Activated CD8-positive, alpha-beta memory T cell treated with anti-CD3 and anti-CD28 coated beads for 1 hour (primary cell): ENCODE data around the gene FNDC11.
"Not testable (repeated sequence)": the region's sequence is repeated elsewhere in the genome, so short reads cannot be mapped to it uniquely, and the experiment has no call there.

Experiments used
- DNase-seq, 2 donors: peaks; one replicate each; pipeline ENCODE4 v3.0.0-alpha.2; 2020; ENCODE audit warnings: low read depth in 1 of 2; ENCODE audit errors: extremely low read depth in 1 of 2

Gene FNDC11

GRCh38 chr20:63595416-63596127 is 41.6 kb downstream of the FNDC11 start:
- DNase-seq, result no peak

- no peak for DNase-seq
These were observed 42.5 kb downstream of the FNDC11 start for GRCh38 chr20:63596423-63596822.

GRCh38 chr20:63597651-63598478 is 43.9 kb downstream of the FNDC11 start:
- no peak for DNase-seq

DNA sequence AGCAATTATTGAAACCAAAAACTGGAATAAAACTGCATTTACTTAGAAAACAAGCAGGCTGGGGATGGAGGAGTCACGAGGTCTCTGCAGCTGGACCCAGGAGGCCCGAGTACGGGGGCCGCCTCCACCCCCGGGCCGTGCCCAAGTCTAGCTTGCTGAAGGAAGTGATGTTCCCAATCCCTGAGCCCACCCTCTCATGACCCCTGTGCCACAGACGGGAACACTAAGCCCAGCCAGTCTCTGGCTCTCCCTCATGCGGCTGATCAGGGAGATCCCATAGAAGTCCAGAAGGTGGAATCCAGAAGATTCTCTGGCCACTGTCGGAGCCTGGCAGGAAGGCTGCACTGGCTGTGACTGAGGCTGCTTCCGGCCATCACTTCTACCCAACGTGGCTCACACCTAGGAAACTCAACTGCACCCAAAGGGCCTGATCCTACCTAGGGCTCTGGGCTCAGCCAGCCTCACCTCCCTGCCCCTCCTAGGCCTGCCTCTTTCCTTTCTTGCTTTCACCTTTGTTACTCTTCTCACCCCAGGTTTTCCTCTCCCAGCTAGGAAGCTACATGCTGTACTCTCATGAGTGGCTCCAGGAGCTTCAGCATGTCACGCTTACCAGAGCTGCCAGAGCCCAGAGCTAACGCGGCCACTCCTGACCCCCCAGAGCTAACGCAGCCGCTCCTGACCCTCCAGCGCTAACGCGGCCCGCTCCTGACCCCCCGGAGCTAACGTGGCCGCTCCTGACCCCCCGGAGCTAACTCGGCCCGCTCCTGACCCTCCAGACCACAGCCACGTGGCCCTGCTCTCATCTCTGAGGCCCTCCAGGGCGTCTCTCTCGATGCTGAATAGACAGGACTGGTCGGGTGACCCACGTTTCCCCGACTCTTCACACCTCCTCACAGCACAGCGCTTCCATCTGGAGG is 44.8 kb downstream of the FNDC11 start:
- DNase-seq, result no peak

GRCh38 chr20:63599396-63600050 is 45.6 kb downstream of the FNDC11 start:
- DNase-seq, result no peak

DNA sequence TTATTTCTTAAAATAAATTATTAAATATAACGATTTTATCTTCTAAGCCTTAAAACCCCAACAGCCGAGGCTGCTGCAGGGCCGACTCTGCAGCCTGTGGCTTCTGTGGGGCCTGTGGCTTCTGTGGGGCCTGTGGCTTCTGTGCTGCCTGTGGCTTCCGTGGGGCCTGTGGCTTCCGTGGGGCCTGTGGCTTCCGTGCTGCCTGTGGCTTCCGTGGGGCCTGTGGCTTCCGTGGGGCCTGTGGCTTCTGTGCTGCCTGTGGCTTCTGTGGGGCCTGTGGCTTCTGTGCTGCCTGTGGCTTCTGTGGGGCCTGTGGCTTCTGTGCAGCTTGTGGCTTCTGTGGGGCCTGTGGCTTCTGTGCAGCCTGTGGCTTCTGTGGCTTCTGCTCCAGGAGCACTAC is 47.7 kb downstream of the FNDC11 start:
- not testable (repeated sequence) for DNase-seq

- DNase-seq, result no peak
These were observed 48.4 kb downstream of the FNDC11 start for GRCh38 chr20:63602321-63602720.
